Ectodermal cell (in vitro differentiated cells): ENCODE measurements around the gene IQCK.

Source experiments
- H3K27ac ChIP-seq: 2 replicates; pipeline ENCODE4 v1.7.0; 2013; ENCODE audit warnings: mild to moderate bottlenecking, low read depth, low read length; ENCODE audit not compliant: insufficient read depth, poor library complexity, severe bottlenecking
- H3K27me3 ChIP-seq: 2 replicates; pipeline ENCODE4 v1.7.0; 2013; ENCODE audit warnings: mild to moderate bottlenecking, low read length; ENCODE audit not compliant: insufficient read depth, control insufficient read depth, poor library complexity, severe bottlenecking
- H3K36me3 ChIP-seq: one replicate; pipeline ENCODE4 v1.7.0; 2013; ENCODE audit warnings: low read length; ENCODE audit not compliant: control insufficient read depth, insufficient read depth
- H3K4me1 ChIP-seq: one replicate; pipeline ENCODE4 v1.7.0; 2013; ENCODE audit warnings: low read length; ENCODE audit not compliant: control insufficient read depth, insufficient read depth
- H3K4me3 ChIP-seq: 2 replicates; pipeline ENCODE4 v1.7.0; 2013; ENCODE audit warnings: low read depth, low read length, control low read depth; ENCODE audit not compliant: insufficient read depth
- H3K9me3 ChIP-seq: 2 replicates; pipeline ENCODE4 v1.7.0; 2013; ENCODE audit warnings: mild to moderate bottlenecking, low read length, moderate library complexity; ENCODE audit not compliant: control insufficient read depth
- WGBS, 2 experiments: methylation state at CpG; one replicate each; pipeline ENCODE4 v1.1.7; 2013; ENCODE audit warnings: missing lambda C conversion rate in 2 of 2; 5-methylcytosine and 5-hydroxymethylcytosine counted together

The IQCK gene

DNA sequence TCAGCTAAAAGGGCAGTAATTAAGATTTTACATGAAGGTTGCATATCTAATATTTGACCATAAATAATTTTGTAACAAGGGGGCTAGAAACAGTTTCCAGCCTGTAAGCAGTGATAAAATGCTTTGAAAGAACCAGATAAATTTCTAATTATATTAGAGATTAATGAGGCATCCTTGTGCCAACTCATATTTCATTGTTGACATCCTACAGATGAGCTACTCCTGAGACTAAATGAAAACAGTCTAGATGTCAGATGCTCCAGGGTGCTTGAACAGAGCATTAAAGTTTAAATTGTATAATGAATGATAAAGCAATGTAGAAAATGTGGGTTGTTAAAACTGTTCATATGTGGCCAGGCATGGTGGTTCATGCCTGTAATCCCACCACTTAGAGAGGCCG, 23.3 kb downstream of the IQCK start:
- Histone ChIP-seq H3K4me1 (peaks cover 27% of the 10 kb centered on the region), H3K36me3 (no peaks in the 10 kb centered on the region), H3K4me3 (no peak overlapping the region), H3K27ac (no peak overlapping the region), H3K27me3 (no peaks in the 10 kb centered on the region), H3K9me3 (no peaks in the 10 kb centered on the region)
- 94 to 95% methylated on average over 1 of the region's 1 CpG for WGBS, 2 experiments

DNA sequence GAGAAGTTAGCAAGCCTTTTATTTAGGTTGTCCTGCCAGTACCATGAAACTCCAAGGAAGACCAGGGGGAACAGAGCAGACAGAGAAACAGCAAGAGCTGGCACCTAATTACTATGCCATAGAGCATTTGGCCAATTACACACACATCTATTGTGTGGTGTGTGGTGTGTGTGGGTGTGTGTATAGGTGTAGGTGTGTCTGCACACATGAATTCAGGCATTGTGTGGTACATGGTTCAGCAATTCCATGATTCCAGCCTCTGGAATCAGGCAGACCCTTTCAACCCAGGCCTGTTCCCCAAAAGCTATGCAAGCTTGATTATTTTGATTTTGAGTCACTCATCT, 25.7 kb downstream of the IQCK start:
- no peaks in the 10 kb centered on the region for H3K9me3 ChIP-seq
- no peaks in the 10 kb centered on the region for H3K36me3 ChIP-seq
- H3K27ac ChIP-seq: no peak overlapping the region
- no peak overlapping the region for H3K4me3 ChIP-seq
- H3K27me3 ChIP-seq: peaks cover under 1% of the 10 kb centered on the region
- H3K4me1 ChIP-seq: peaks cover 41% of the 10 kb centered on the region

DNA sequence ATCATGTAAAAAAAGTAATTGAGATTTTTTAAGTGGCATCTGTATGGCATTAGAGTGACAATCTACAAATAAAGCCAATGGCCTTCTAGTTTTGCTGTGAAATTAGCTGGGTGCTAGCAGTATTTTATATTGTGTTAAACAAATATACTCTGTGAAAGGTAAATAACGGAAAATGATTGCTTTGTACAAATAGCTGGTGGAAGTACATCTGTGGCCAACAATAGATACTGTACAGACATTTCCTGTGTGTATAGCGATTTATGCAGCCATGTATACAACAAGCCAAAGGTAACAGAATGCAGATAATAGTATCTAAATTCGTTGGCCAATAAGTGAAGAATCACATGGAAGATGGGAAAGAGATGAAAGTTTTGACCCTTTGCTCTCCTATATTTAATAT, 26.6 kb downstream of the IQCK start:
- Histone ChIP-seq H3K4me3 (no peak overlapping the region), H3K27me3 (peaks cover 4% of the 10 kb centered on the region), H3K9me3 (no peaks in the 10 kb centered on the region), H3K36me3 (no peaks in the 10 kb centered on the region), H3K4me1 (peaks cover 41% of the 10 kb centered on the region), H3K27ac (no peak overlapping the region)
- WGBS, 2 experiments: 90 to 93% methylated on average over 3 of the region's 3 CpGs

DNA sequence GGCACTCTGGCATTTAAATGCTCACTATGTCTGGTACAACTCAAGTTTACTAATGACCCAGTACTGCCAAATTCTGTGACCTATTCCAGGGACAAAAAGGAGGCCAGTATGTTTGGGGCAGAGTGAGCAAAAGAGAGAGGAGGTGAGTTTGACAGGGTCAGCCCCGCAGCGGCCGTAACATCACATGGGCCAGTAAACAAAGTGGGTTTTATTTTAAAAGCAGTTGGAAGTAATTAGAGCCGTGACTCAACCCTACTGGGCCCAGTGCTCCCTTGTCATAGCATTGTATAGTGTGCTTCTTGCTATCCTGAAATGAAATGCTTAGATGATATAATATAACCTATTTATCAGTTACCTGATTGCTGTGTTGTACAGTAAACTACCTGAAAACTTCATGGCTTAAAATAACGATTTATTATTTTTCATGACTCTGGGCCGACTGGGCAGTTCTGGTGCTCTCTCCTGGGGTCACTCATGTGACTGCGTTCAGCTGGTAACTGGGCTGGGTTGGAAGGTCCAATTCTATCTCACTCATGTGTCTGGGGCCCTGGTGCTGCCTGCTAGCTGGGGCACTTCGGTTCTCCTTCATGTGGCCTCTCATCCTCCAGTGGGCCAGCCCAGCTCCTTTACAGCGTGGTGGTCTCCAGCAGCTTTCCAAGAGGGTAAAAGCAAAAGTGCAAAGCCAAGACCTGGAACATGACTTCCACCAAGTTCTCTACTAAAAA, 27.4 kb downstream of the IQCK start:
- Histone ChIP-seq H3K36me3 (no peaks in the 10 kb centered on the region), H3K27ac (no peak overlapping the region), H3K27me3 (peaks cover 4% of the 10 kb centered on the region), H3K4me3 (no peak overlapping the region), H3K4me1 (peaks cover 41% of the 10 kb centered on the region), H3K9me3 (no peaks in the 10 kb centered on the region)
- 69 to 71% methylated on average over 9 of the region's 9 CpGs for WGBS, 2 experiments

DNA sequence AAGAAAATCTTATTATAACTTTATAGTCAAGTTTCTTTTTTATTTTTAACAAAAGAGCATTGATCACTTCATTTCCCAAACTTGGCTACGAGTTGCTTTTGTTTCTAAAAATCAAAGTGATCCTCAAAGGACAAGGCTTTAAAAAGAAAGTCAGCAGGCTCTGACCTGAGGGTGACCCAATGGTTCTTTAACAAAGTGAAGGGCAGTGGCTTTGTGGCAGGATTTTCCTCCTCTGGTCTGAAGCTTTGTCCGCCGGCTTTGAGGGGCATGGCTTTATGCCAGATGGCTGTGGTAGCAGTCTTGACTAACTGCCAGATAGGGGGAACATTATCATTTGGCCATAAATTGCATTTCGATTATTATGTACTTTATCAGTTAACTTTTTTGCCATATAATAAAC, 28.5 kb downstream of the IQCK start:
- 28 to 30% methylated on average over 4 of the region's 4 CpGs for WGBS, 2 experiments
- no peak overlapping the region for H3K4me3 ChIP-seq
- H3K36me3 ChIP-seq: no peaks in the 10 kb centered on the region
- peaks cover 4% of the 10 kb centered on the region for H3K27me3 ChIP-seq
- H3K4me1 ChIP-seq: peaks cover 41% of the 10 kb centered on the region
- peak overlapping the region; percentile 65 for H3K27ac ChIP-seq
- no peaks in the 10 kb centered on the region for H3K9me3 ChIP-seq

DNA sequence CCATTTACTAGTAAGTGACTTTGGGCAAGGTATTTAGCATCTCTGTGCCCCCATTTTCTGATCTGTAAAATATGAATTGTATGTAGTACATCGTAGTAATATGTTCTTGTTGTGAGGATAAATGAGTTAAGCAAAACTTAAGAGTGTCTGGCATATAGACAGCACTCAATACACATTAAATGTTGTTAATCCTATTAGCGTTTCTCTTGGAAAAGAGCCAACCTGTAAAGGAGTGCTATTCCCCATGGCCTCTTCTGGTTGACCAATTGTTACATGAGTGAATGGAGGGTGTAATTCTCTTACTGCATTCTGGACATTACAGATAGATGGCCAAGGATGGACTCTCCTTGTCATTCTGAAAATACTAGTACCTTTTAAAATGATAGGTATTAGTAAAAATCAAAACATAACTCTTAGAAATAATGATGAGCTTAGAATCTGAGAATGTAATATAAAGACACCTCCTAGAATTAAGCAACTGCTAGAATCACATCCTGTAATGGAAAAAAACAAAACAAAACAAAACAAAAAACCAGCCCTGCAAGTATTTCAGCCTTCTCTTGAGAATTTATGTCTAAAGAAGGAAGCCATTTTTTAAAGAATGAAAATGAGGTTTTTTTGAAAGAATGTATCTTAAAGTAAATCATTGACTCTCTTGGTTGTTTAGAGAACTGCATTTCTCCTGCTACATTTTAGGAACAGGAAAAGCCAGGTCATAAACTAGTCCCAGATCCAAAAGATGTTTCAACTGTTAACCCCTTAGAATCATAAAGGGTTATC, 30.5 kb downstream of the IQCK start:
- Histone ChIP-seq H3K27me3 (peaks cover 4% of the 10 kb centered on the region), H3K36me3 (no peaks in the 10 kb centered on the region), H3K4me3 (no peak overlapping the region), H3K9me3 (no peaks in the 10 kb centered on the region), H3K4me1 (peaks cover 33% of the 10 kb centered on the region), H3K27ac (no peak overlapping the region)
- 95 to 100% methylated on average over 2 of the region's 2 CpGs for WGBS, 2 experiments

DNA sequence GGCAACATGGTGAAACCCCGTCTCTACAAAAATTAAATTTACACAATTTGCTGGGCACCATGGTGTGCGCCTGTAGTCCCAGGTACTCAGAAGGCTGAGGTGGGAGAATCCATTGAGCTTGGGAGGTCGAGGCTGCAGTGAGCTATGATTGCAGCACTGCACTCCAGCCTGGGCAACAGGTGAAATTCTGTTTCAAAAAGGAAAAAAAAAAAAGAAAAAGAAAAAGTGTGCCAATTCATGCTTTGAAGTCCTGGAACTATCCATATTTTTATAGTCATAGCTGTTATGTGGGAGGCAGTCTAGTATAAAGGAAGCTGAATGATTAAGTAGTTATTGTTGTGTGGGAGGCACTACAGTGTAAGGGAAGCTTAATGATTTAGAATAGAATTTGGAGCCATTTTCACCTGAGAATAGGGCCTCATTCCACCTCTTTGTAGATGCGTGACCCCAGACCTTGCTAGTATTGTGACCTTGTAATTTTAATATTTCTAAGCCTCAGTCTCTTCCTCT, 31.6 kb downstream of the IQCK start:
- no peaks in the 10 kb centered on the region for H3K36me3 ChIP-seq

DNA sequence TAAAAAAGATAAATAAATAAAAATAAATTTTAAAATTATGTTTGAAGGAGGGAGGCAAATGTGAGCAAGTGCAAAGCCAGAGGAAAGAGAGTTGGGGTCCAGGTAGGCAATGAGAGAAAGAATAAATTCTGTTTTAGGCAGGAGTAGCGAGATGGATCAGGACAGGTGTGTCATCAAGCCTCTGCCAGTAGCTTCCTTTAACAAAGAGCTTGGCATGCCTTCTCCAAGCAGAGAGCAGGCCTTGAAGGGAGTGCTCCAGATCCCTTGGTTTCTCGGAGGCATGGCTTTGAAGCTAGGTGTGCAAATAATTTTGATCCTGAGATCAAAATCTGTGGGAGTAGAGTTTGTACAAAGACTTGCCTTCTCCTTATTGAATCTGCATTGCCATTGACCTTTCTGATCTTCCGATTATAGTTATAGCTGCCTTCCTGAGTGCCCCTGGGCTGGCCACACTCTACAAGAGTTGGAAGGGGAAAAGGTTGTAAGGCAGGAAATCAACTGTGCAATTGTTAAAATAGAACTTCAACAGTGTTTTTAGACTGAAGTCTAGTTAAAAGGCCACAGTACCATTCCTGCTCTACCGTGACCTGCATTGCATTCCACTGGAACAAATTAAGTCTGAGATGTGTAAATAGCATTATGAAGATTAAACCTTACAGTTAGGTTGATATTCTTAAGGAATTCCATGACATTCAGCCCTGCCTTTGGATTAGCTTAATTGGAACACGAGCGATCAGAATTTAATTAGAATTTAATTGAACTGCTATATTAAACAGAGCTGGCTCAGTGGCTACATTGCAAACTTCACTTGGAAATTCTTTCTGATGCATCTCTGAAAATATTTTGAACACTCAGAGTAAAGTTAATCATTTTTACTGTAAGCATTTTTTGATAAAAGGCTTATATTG, 33.7 kb downstream of the IQCK start:
- 93 to 98% methylated on average over 6 of the region's 6 CpGs for WGBS, 2 experiments
- H3K36me3 ChIP-seq: no peaks in the 10 kb centered on the region
- H3K27ac ChIP-seq: no peak overlapping the region
- no peak overlapping the region for H3K4me3 ChIP-seq
- peaks cover 4% of the 10 kb centered on the region for H3K27me3 ChIP-seq
- H3K4me1 ChIP-seq: peaks cover 10% of the 10 kb centered on the region
- no peaks in the 10 kb centered on the region for H3K9me3 ChIP-seq

More for the DNA sequence above, 31.6 kb downstream of the IQCK start:
- 95% methylated on average over 4 of the region's 4 CpGs for WGBS, 2 experiments
- no peak overlapping the region for H3K4me3 ChIP-seq
- H3K27me3 ChIP-seq: peaks cover 4% of the 10 kb centered on the region
- no peaks in the 10 kb centered on the region for H3K9me3 ChIP-seq
- peaks cover 29% of the 10 kb centered on the region for H3K4me1 ChIP-seq
- no peak overlapping the region for H3K27ac ChIP-seq

DNA sequence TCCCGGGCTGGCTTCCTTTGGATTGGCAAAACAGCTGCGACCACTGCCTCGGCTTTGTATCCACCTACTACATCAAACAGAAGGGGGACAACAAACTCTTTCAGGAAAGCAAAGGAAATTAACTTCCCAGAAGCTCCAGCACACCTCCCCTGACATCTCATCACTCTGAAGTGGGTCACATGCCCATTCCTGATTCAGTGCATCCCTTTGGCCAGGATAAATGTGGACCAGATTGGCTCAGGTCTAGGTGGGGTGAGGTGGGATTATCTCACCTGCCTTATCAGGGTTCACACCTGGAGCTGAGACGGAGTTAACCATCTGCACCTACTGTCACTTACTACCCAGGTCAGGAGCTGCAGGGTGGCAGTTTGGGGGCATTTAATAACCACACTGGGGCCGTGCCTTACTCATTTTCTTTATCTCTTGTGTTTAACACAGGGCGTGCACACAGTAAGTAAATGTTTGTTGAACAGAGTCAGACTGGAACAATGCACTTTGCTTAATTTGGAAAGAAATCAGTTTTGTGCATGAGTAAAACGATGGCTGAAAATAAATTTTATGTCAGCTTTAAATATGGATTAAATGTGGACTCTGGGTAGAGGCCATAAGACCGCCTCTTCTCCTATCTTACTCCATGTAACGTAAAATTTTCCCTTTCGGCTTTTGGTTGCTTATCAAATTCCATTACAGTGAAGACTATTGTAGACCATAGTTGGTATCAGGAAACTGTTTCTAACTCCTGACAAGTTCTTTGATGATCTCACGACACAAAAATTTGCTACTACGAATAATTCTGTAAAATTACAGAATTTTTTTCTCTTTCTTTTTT, 36.0 kb downstream of the IQCK start:
- H3K27ac ChIP-seq: no peak overlapping the region
- H3K27me3 ChIP-seq: peaks cover under 1% of the 10 kb centered on the region
- no peaks in the 10 kb centered on the region for H3K9me3 ChIP-seq
- no peaks in the 10 kb centered on the region for H3K4me1 ChIP-seq
- 93 to 94% methylated on average over 12 of the region's 12 CpGs for WGBS, 2 experiments
- H3K36me3 ChIP-seq: no peaks in the 10 kb centered on the region
- H3K4me3 ChIP-seq: no peak overlapping the region
